ENCODE data around the gene ZNF629.
A peak's percentile ranks its signal among the peaks of the same experiment; 100 is the strongest.
"Not testable (repeated sequence)": the region's sequence is repeated elsewhere in the genome, so short reads cannot be mapped to it uniquely, and the experiment has no call there.

The ZNF629 gene

DNA sequence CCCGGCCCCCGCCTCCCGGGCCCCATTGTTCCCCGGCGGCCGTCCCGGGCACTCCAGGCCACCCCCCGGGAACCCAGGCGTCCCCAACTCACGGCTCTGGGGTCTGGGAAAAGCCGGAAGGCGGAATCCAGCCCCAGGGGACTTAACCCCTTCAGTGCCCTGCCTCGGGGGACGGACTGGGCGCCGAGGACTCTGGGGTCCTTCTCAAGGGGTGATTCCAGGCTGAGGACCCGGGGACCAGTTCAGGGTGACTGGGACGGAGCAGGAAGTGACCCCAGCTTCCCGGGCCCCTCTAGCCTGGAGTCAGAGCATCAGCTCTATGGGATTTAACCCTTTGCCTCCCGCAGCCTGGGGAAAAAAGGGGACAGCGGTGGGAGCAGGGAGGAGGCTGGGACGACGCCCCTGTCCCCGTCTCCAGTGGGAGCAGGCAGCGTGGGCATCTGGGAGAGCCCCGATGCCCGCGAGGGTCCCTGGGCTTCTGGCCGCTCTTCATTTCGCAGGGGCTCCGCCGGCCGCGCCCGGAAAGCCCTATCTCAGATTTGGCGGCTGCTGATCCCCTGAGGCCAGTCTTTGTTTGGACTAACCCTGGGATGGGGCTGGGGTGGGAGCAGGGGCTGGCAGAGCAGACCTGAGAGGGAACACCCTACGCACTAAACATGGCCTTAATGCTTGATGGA is at the start of gene ZNF629:
Gene ZNF629 (minus strand): TSS at position 270 of the 677 bp plus-strand sequence. CDS start 2,723 bp downstream, outside the sequence.
- peak; percentile 18 for DNase-seq

DNA sequence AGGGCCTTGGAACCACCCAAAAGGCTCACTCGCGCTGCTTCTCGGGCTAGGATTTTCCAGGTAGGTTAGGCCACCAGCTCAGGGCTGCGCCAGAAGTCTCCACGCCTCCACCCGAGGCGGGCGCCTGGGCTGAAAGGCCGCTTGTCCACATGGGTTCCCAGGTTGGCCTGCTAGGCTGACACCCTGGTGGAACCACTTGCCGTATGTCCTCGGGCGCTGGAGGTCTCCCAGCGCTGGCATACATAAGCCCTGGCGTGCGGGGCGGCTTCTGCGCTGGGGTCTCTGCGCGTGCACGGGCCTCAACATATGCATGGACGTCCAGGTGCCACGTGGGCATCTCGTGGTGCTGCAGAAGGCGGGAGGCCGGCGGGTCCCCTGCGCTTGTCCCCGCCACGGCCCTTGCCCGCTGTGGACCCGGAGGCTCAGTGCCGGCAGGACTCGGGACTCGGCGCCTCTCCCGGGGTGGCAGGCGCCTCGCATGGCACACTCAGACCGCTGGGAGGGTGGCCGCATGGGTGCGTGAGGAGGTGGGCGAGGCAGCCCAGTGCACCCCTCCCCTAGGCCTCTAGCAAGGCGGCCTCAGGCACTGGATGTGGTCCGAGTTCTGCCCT is 47.2 kb upstream of the ZNF629 start:
- no peak for DNase-seq

DNA sequence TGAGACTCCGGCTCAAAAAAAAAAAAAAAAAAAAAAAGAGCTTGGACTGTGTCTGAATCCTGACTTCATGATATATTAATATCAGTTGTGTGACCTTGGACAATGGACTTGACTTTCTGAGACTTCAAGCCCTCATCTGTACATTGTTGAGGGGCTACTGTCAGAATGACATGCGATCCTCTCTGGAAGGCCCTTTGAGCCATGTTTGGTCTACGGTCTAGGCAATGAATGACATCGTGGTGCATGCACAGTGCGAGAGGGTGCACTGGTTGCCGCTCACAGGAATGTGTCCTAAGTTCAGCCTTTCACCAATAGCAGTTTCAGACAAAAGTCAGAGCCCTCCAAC is 43.0 kb upstream of the ZNF629 start:
- DNase-seq, result no peak

DNA sequence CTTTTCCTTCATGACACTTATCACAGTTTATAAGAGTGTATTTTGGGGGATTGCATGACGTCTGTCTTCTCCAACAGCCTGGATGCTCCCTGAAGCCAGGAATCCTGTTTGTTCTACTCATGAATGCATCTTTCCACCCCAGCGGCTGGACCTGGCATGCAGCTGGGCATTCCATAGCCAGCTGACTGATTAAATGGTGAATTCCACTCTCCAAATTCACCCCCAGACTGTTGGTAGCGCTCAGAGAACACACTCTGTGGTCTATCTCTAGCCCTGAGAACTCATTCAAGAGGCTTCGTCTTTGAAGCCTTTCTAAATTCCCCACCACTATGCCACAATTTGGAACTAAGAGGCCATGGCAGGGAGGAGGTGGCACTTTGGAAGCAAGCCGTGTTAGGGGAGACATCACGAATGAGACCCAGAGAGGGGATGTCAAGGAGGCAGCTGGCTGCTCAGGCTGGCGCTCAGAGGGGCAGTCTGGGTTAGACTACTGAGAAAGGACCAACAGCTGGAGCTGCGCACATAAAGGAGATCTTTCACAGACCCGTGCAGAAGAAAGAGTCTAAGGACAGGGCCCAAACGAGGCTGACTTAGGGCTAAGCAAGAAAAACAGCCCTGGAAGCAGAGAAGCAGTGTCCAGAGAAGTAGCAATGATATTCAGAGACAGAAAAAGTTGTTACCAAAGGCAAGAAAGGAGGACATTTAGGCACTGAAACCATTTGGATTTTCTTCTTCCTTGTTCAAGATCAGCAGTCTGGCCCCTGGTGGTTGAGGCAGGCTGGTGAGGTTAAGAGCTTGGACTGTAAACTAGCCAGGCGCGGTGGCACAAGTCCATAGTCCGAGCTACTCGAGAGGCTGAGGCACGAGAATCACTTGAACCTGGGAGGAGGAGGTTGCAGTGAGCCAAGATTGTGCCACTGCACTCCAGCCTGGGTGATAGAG is 42.4 kb upstream of the ZNF629 start:
- no peak for DNase-seq

DNA sequence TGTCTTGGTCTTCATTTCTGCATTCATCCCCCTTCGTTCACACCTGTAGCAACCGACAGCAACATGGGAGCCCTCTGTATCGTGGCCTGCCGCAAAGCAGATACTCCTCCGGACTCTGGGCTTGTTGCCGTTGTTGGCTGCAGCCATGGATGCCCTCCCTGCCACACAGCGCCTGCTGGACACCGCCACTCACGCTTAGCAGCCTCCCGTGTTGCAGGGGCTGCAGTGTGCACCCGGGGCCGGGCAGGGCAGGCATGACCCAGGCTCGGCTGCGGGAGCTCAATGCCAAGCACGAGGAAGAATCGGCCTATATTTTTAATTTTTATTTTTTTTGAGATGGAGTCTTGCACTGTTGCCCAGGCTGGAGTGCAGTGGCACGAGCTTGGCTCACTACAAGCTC is 34.9 kb upstream of the ZNF629 start:
- no peak for DNase-seq

DNA sequence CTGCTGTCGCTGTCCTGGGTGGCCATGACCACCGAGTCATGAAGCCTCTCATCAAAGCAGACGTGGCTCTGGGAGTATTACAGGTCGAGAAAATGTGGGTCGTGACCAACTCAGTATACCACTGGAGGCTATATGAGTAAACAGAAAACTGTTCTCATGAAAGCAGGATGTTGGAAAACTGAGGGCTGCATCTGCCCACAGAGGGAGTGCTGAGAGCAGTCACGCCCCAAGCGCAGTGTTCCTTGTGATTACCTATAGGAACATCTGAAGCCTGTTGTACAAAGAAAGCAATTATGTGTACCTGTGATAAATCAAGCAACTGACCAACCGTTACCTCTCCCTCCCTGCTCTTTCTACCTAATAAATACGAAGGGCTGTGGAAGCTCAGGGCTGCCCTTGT is 34.4 kb upstream of the ZNF629 start:
- DNase-seq, result not testable (repeated sequence)

DNA sequence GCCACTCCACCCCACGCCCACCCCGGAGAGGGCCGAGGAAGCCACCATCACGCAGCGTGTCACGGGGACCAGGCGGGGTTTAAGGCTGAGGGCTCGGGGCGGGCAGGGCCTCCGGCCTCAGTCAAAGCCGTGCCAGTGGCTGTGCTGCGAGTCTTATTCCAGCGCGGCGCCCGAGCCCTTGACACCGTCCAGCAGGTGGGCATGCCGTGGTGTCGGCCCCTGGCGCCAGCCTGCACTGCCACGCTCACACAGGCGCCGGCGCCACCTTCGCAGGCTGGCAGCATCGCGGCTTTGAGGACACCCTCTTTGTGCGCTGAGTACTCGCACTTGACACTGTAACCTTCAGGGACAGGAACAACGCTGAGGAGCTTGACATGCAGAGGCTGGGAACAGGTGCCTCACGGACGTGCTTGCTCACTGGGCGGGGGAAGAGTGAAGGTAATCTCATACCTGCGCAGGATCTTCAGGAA is 34.0 kb upstream of the ZNF629 start:
- DNase-seq, result no peak

DNA sequence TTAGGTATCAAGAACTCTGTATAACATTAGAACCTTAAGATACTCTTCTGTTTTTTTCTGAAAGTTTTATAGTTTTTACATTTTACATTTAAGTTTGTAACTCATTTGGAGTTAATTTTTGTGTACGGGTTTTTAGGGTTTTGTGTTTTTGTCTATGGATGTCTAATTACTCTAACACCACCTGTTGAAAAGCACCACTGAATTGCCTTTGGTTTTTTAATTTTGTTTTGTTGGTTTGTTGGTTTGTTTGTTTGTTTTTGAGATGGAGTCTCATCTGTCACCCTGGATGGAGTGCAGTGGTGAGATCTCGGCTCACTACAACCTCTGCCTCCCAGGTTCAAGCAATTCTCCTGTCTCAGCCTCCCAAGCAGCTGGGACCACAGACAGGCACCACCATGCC is 29.8 kb upstream of the ZNF629 start:
- no peak for DNase-seq

DNA sequence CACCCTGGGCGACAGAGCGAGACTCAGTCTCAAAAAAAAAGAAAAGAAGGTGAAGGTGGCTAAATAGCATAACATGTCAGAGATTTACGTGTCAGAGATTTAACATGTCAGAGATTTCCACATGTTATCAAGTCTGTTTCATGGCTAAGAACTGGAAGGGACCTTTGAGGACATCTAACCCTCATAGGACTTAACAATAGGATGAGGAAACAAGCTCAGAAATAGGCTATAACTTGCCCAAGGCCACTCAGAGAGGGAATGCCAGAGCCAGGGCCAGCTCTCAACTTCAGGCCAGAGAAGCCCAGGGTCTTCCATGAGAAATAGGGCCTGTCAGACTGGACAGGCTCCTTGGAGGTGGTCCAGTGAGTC is 26.8 kb upstream of the ZNF629 start:
- DNase-seq, result no peak

DNA sequence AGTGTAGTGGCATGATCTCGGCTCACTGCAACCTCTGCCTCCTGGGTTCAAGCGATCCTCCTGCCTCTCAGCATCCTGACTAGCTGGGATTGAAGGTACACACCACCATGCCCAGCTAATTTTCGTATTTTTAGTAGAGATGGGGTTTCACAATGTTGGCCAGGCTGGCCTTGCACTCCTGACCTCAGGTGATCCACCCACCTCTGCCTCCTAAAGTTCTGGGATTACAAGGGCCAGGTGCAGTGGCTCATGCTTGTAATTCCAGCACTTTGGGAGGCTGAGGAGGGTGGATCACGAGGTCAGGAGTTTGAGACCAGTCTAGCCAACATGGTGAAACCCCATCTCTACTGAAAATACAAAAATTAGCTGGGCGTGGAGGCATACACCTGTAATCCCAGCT is 22.7 kb upstream of the ZNF629 start:
- DNase-seq, result not testable (repeated sequence)

DNA sequence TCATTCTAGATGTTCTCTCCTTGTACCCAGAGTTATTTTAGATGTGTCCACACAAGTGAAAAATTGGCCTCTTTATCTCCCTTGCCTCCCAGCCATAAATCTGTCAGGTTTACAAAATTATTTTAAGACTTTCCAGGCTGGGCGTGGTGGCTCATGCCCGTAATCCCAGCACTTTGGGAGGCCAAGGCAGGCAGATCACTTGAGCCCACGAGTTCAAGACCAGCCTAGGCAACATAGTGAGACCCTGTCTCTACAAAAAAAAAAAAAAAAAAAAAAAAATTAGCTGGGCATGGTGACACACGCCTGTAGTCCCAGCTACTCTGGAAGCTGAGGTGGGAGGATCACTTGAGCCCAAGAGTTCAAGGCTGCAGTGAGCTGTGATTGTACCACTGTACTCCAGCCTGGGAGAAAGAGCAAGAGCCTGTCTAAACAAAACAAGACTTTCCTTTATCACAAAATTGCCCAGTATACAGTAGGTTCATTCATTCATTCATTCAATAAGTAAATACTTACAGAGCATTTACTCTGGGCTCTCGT is 22.0 kb upstream of the ZNF629 start:
- not testable (repeated sequence) for DNase-seq

DNA sequence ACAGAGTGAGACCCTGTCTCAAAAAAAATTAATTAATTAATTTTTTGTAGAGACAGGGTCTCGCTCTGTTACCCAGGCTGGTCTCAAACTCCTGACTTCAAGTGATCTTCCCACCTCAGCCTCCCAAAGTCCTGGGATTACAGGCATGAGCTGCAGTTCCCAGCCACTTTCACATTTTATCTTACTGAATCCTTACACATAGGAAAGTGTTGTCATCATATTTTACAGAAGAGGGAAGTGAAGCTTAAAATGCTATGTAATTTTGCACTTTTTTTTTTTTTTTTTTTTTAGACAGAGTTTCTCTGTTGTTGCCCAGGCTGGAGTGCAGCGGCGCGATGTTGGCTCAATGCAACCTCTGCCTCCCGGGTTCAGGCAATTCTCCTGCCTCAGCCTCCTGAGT is 21.1 kb upstream of the ZNF629 start:
- DNase-seq, result no peak

DNA sequence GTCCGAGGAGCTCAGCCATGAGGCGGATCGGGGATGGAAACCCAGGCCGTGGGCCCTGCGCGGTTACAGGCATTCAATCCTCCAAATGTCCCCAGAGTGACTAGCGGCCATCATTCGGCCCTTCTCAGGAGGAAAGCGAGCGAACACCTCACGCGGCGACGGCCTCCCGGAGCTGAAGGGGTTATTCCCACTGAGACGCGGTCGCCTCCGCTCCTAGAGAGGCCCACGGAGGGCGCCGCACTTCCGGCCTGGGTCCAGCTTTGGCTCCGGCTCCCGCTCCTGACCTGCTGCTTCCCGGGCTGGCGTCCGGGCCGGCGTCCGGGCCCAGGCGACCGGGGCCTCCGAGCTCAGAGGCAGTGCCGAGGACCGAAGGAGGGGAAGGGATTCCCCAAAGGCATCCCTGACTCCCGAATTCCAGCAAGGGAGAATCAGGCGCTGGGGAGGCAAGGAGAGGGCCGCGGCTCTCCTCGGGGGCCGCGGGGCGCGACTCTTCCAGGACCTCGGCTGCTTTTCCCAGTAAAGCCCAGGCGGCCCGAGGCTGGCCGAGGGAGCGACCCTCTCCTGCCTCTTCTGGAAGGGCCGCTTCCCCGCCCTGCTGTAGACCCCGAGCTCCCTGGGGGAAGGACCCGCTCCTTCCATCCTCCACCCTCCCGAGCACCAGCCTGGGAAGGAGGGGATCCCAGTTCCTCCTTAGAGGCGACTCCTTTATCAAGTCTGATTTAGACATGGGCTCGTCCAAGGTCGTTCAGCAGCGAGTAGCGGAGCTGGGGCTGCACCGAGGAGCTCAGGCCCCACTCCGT is 18.6 kb upstream of the ZNF629 start:
- peak; percentile 70 for DNase-seq

DNA sequence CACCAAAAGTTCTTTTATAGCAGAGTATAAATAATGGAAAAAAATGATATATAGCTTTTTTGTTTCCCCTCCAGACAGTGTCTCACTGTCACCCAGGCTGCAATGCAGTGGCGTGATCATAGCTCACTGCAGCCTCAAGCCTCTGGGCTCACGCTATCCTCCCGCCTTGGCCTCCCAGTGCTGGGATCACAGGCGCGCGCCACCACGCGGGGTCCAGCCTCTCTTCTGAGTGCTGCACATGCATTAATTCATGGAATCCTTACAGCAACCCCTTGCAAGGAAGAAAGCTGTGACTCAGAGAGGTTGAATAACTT is 18.0 kb upstream of the ZNF629 start:
- DNase-seq, result no peak

DNA sequence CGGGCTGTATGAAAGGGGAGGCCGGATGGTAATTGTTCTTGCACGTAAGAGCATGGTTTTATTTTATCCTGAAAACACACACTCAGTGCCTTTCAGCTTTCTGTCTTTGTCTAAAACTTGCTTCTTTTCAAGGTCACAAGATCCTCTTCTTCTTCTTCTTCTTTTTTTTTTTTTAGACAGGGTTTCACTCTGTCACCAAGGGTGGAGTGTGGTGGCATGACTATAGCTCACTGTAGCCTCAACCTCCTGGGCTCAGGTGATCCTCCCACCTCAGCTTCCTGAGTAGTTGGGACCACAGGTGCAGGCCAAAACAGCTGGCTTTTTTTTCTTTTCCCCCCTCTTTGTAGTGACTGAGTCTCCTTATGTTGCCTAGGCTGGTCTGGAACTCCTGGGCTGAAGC is 15.9 kb upstream of the ZNF629 start:
- no peak for DNase-seq

DNA sequence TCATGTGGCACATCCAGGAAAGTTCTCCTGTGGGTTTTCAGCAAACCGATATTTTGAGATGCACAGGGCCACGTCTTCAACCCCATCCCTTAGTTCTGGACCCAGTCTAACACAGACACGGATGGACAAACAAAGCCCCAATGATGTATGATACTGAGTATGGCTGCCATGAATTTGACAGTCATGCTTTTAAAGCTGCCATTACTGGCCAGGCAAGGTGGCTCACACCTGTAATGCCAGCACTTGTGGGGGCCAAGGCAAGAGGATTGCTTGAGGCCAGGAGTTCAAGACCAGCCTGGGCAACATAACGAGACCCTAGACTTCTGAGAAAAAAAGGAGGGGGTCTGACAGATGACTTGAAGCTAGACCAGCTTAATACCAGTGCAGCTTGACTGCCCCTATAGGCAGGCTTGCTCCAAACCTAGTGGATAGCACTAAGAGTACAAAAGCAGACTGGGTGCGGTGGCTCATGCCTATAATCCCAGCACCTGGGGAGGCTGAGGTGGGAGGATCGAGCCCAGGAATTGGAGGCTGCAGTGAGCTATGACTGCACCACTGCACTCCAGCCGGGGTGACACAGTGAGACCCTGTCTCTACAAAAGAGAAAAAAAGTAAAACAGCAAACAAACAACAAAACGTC is 10.8 kb upstream of the ZNF629 start:
- no peak for DNase-seq

DNA sequence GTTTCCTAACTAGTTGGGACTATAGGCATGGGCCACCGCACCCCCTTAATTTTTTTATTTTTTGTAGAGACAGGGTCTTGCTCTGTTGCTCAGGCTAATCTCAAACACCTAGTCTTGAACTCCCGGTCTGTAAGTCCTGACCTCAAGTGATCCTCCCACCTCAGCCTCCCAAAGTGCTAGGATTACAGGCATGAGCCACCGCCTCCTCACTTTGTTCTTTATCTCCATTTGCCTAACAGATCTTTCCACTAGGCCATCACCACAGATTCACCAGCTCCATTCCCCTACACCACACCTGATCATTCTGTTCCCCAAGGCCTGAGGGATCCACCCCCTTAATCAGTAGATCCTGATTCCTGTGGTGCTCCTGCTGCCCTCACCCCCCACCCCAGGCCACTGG is 7.6 kb upstream of the ZNF629 start:
- DNase-seq, result no peak

DNA sequence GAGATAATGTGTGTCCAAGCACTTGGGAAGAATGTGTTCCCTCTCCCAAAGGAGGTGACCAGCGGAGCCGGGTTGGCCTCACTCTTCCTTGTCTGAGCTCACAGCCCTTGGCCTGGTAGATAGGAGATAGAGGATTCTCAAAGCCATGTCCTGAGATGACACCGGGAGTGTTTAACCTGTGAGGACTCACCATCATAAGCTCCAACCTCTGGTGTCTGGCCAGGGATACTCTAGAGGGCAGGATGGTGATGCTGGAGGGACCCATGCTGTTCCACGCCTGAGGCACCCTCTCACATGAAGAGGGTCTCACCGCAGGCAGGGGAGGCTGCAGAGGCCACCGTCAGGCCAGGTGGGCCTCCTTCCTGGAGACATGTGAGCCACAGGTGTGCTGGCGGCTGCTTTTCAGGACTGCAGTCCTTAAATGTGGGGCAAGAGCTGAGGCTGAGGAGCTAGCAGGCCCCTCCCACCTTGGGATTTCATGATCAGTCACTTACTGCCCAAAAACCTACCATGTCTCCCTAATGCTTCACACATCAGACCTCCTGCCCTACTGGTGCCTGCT is 6.6 kb upstream of the ZNF629 start:
- DNase-seq, result no peak

DNA sequence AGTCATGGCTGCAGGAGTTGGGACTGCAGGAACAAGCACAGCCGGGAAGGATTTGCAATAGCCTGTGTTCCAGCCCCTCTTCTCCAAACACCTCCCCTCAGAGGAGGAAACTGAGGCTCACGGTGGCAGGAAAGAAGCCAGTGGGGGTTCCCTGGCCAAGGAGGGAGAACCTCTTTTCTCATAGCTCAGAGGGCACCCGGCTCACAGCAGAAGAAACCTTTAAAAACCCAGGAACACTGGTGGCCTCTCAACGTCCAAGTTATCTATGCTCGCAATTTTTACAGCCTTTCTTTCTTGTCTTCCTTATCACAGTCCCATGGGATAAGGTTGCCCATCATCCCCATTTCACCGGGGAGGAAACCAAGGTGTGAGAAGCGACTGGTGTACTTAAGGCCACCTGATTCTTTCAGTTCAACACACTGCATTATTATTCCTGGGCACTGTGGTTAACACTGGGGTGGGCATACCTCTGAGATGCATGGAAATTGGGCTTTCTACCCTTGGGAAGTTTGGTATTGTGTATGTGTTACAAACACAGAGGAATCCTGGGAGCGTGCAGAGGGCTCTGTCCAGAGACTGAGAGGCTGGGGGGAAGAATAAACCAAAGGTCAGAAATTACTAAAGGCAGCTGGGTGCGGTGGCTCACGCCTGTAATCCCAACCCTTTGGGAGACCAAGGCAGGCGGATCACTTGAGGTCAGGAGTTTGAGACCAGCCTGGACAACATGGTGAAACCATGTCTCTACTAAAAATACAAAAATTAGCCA is 791 bp upstream of the ZNF629 start:
- no peak for DNase-seq

DNA sequence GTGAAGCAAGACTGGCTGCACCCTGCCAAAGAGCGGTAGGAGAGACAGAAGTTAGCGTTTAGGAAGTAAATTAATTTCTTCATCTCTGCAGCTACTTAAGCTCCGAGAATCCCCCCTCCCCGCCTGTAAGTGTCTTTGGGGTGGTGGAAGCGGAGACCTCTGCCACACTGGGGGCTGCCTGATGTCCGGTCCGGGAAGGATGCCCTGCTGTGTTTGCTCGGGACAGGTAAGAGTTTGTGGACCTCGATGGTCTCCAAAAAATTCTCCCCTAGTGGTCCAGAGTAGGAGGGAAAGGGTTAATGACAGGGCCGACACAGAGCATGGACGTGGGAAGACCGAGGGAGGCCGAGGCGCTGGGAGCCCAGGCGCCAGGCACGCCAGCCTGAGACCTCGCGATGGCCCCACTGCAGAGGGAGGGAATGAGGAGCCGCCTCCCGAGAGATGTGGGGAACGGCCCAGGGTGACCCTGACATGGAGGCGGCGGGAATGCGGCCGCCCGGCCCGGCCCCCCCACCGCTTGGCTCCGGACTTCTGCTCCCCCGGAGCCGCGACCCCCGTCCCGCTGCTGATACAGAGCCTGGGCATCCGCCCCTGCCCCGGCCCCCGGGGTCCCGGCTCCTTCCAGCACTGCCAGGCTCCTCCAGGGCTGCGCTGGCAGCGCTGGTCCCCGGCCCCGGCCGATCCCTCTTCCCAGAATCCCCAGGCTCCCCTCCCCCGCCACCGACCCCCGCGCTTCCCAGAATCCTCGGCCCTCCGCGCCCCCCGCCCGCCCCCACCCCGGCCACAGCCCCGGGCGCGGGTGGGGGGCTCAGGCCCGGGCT is 680 bp downstream of the ZNF629 start:
- no peak for DNase-seq
